Subcutaneous adipose tissue (tissue), 4 donors: ENCODE measurements around the gene OBSCN. TPM values are rescaled to one million over a fixed set of nuclear protein-coding genes. Genes with fewer than 3 reads are reported as not detected.

Source experiments
- CTCF ChIP-seq: fragments of 450-650 bp; IDR thresholded peaks from one replicate; pipeline ENCODE4 v1.5.1; 2016; ENCODE audit warnings: low read depth, mild to moderate bottlenecking, control low read depth, antibody characterized with exemption, moderate library complexity
- total RNA-seq, 4 donors: library from RNA; depleted of rRNA; stranded (reverse); fragments of >200 nt; gene quantifications; one replicate each; pipeline ENCODE4 v1.1.0, GENCODE V29; 2016

Gene OBSCN
- total RNA-seq, 4 donors from 2014 or later, result 4.1 to 4.9 (median 4.7) TPM

GRCh38 chr1:228289239-228289849 is 81.5 kb downstream of the OBSCN start:
- no peak for TF ChIP-seq CTCF

DNA sequence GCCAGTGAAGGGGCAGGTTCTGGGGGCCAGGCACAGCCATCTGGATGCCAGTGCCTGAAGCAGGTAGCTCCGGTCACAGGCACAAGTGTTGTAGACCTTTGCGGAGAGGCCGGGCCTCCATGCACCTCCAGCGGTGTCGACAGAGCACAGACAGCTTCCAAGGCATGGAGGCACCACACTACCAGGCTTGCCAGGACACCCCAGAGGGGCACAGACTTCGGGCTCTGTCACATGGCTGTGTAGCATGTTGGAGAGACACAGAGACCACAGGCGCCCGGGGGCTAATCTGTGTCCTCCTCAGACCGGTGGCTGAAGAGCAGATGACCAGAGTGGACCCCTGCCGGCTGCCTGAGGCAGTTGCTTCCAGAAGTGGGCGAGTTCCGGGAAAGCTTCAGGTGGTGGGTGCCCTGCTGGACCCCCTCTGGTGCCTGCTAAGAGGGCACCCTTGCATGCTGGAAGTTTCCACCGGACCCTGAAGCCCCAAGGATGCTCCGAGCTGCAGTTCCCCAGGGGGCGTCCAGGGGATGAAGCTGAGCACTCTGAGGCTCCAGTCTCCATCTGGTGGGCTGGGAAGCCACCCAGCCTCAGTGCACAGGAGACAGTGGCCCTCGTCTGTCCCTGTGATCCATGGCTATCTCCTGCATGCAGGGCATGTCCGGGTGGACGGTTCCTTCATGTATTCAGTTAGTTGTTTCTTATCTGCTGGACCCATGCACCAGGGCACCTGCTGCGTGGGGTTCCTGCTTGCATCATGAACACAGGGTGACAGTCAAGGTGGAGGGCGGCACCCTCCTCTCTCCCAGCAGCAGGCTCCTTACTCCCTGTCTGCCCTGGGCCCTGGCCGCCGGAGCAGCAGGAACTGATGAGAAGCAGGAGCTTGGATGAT is 82.4 kb downstream of the OBSCN start:
- no peak for TF ChIP-seq CTCF

GRCh38 chr1:228291906-228292608 is 84.2 kb downstream of the OBSCN start:
- TF ChIP-seq CTCF, result no peak

- no peak for TF ChIP-seq CTCF
These were observed 84.7 kb downstream of the OBSCN start for GRCh38 chr1:228292609-228292911.

DNA sequence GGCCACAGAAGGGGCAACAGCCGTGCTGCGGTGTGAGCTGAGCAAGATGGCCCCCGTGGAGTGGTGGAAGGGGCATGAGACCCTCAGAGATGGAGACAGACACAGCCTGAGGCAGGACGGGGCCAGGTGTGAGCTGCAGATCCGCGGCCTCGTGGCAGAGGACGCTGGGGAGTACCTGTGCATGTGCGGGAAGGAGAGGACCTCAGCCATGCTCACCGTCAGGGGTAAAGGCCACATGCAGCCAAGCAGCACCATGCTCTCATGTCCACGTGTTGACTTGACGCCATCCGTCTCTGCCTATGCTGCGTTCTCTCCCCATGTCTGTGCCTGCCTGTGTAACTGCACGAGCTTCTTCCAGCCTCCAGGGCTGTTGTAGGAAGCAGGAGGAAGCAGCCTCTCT is 85.5 kb downstream of the OBSCN start:
- TF ChIP-seq CTCF, result no peak

DNA sequence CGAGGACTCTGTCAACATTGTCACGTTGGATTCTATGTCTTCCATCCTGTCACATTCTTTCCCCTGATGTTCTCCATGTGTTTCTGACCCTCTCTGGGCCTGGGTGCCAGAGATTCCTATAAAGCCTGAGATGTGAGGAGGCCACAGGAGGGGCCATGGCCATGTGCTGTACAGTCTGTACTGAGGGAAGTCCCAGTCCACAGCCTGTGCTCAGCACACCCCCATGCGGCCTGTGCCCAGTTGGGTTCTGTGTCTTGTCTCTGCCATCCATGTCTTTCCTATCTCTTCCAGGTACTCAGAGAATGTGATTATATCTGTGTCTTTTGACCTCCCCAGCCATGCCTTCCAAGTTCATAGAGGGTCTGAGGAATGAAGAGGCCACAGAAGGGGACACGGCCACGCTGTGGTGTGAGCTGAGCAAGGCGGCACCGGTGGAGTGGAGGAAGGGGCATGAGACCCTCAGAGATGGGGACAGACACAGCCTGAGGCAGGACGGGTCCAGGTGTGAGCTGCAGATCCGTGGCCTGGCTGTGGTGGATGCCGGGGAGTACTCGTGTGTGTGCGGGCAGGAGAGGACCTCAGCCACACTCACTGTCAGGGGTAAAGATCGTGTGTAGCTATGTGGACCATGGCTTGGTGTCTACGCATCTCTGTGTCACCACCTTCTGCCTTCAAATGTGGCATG is 86.1 kb downstream of the OBSCN start:
- TF ChIP-seq CTCF, result no peak

- no peak for TF ChIP-seq CTCF
These were observed 86.9 kb downstream of the OBSCN start for GRCh38 chr1:228294717-228295116.
